NOMO-1 treated with DMSO at 0.1 percent for 48 hours (cell line): ENCODE data around the gene MSRB3.
"Not testable (repeated sequence)": the region's sequence is repeated elsewhere in the genome, so short reads cannot be mapped to it uniquely, and the experiment has no call there.

Experiments used
- DNase-seq: peaks from one replicate; lab custom pipeline; 2025; ENCODE audit not compliant: unreplicated experiment; lab: John Stamatoyannopoulos, UW

The MSRB3 gene

DNA sequence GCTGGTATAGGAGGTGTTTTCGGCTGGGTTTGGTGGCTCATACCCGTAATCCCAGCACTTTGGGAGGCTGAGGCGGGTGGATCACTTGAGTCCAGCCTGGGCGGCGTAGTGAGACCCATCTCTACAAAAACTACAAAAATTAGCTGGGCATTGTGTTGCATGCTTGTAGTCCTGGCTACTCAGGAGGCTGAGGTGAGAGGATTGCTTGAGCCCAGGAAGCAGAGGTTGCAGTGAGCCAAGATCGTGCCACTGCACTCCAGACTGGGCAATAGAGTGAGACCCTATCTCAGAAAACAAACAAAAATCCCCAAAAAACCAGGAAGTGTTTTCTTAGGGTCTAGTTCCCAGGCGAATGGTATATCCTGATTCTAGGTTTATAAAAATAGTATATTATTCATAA is 7.0 kb downstream of the MSRB3 start:
- DNase-seq = not testable (repeated sequence)

DNA sequence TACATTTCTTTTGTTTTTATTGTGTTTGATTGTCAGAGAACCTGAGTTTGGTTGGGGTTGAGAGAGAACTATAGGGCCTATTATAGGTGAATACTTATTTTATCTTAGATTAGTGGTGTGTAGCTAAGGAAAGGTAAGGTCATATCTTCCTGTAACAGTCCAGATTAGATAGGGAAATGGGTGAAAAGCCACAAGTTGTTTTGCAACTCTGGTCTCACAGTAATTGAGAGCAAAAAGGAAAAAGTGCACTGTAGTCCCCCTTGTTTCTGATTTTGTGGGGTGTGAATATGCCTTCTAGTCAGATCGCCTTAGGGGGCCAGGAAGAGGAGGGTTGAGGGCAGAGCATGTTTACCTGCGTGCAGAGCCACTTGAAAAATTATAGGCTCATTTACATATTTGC is 8.9 kb downstream of the MSRB3 start:
- DNase-seq = no peak

DNA sequence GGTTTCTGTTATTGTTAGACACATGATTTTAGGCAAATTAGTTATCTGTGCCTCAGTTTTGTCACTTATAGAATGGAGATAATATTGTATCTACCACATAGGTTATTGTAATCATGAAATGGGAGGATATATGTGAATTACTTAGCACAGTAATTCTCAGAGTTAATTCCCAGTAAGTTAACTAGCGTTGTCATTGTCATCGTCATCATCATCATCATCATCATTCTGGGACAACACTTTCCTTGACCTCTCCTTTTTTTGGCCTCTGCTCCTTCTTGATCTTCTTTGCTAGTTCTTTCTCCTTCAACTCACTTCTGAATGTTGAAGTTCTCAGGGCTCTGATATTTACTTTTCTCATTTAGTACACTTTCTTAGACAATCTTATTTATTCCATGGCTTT is 13.8 kb downstream of the MSRB3 start:
- no peak for DNase-seq

DNA sequence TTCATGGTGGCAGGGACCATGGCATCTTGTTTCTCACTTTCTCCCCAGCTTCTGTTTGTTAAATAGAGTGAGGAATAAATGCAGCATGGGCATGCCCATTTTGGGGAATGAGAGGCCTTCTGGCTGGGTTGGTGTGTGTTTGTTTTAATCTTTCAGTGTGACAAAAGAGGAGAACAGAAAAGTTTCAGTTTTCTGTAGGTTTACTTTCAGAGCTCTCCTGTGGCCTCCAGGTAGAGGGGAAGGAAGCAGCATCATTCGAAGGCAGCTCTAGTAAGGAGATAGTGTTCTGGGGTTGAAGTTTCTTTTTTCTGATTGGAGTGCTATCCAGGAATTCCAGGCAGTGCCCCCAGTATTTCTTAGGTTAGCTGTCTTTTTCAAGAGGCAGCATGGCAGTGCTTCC is 15.3 kb downstream of the MSRB3 start:
- no peak for DNase-seq

DNA sequence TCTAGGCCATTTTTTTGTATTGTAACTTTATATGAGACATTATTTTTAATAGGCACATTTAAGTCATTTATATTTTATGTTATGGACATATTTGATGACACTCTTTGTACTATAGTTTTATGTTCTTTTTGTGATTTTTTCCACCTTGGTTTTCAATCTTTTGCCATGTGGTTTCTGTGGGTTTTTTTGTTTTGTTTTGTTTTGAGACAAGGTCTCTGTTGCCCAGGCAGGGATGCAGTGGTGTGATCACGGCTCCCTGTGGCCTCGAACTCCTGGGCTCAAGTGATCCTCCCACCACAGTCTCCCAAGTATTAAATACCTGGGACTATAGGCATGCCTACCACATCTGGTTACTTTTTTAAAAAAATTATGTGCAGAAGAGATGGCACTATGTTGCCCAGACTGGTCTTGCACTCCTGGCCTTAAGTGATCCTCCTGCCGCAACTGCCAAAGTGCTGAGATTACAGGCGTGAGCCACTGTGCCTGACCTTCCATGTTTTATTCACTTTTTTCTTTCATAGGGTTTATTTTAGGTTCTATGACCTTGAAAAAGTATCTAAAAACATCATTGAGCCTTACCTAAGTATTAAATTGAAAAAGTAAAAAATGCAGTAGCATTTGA is 16.3 kb downstream of the MSRB3 start:
- DNase-seq = no peak

DNA sequence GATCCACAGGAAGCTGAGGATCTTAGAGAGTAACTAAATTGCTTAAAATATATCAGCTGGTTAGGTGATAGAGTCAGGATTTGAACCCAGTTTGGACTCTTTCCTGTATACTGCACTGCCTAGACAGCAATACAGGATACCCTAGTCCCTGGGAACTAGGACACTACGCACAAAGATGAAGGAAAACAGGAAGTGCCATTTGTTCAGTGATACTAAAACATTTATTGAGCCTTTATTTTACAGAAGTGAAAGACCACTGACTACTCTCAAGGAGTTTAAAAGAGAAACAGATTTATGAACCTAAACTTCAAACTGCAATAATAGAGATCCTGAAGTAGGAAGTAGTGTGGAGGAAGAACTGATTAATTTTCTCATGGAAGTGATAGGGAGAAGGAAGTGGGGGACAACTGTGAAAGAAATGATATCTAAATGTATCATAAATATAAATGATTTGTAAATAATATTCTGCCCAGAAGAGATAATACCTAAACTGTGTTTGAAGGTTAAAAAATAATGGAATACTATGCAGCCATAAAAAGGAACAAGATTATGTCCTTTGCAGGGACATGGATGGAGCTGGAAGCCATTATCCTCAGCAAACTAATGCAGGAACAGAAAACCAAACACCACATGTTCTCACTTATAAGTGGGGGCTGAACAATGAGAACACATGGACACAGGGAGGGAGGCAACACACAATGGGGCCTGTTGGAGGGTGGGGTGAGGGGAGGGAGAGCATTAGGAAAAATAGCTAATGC is 18.2 kb downstream of the MSRB3 start:
- DNase-seq = peak; percentile 81

DNA sequence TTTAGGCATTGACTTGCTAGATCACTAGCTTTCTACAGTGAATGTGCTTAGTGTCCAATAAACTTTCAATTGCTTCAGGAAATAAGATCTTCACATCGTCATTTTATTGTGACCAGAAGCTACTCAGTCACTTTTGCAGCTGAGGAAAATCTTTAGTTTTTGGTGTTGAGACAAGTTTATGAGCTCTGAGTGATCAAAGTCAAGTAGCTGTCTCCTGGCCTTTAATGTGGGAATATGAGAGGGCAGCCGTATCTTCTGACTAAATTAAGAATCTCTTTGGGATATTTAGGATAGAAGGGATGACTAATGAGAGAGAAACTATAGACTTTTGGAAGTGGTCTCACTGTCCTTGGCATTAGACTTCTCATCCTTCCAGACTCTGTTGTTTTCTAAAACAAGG is 21.6 kb downstream of the MSRB3 start:
- no peak for DNase-seq

DNA sequence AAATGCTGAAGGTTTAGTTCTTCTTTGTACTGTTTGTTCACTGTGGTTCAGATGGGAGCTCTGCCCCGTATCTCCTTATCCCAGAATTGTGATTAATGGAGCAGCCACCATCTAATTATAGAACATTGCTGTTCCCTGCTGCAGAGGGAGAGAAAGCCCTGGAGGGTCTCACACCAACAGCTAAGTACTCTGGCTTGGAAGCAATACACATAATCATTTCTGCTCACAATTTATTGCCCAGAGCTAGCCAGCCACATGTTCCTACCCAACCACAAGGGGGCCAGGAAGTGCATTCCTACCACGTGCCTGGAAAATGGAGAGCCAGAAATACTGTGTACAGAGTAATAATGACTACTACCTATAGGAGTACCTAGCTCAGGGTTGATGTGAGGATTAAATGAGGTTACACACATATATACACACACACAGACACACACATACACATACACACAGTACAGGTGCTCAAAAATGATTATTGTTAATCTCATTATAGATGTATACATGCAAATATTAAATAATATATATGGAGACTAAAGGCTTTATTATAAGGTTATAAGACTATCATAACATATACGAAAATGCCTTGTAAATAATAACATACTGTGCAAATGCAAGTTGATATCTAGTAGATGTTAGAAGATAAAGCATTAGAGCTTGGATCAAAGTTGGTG is 22.3 kb downstream of the MSRB3 start:
- DNase-seq = no peak

DNA sequence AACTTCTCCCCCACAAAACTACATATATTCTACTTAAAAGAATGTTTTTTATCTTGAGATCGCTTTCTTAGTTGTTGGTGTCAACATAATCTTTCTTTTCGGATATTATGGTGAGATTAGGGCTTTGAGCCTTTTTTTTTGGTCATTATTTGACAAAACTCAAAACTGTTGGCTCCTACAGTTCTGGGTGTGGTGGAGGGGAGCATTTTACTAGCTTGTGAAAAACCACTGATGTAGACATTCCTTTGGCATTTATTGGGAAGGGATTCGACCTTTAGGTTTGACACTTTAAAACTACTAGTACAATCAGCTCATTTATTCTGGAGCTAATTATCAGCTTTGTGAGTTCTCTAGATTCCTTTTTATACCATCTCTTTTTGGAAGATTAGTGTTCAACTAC is 24.4 kb downstream of the MSRB3 start:
- no peak for DNase-seq

DNA sequence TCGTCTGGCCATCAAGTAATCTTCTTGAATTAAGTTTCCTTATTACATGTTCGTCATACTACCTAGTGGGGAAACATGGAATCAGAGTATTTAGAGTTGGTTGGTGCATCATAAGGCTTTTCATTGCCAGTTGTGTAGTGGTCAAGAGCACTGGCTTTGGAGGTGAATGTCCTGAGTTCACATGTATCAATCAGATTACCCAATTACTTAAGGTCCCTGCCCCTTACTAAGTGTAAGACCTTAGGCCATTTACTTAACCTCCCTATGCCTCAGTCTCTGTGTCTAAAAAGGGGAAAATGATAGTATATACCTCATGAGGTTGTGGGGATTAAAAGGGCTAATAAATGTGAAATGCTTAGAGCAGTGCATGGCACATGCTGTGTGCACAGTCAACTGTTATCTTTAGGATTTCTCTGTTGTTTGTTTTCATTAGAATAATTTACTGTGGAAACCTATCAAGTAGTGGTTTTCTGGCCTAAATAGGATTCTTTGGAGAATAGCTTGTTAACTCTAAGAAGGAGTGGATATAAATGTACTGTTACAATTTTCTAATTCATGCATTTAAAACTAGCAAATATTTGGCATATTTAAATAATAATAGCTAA is 27.0 kb downstream of the MSRB3 start:
- DNase-seq = no peak

DNA sequence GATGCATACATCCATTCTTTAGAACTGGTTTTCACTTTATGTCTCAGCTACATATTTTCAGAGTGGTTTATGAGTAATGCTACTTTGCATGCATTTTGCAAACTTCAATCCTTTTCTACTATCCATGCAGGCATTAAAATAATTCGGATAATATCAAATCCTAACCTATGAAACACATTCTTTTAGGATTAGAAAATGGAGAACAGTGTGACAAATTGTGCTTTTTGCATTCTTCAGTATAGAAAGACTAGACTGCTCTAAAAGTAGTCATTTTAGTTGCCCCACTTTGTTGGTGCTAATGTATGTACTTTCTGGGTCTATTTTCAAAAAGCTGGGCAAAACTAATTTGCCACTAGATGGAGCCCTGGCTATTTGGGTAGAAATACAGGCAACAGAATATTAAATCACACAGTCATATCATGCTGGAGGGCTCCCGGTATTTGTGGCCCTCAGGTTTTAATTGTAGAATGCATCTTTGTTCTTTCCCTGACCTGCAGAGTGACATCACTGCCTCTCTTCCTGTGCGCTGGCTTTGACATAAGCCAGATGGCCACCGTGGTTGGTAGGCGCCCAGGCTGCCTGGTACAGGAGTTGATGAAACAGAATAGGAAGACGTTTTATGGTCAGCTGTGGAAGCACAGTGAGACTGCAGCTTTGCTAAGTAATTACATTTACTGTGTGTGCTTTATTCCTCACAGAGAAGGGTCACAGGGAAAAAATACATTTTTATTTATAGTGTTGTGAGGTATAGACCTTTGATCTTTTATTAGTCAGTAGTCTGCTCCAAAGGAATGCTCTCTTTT is 28.1 kb downstream of the MSRB3 start:
- DNase-seq = peak; percentile 66

DNA sequence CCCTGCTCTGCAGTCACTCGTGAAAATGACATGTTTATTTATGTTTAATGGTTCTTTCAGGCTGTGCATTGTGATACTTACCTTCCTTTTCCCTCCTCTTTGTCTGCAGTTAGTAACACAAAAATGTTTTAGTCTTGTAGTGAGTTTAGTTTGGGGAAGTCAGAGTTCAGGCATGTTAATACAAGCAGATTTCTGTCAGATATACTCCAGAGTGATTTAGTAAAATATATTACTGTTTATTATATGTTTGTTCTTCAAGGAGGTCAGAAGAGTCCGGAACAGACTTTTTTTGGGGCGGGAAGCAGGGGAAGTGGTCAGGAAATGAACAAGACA is 28.7 kb downstream of the MSRB3 start:
- peak; percentile 49 for DNase-seq

DNA sequence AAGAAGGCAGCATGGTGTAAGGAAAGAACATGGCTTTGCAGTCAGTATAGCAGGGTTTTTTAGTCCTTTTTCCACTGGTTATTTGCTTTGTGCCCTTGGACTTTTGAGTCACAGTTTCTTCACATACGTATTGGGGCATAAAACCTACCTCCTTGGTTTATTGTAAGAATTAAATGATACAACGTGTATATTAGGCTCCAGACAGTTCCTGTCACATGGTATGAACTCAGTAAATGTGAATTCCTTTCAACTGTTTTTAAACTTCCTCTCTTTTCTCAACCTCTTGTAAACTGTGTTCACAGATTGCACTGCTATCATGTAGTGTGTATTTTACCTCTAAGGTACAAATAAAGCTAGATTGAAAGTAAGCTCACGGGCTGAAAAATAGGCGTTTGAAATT is 29.5 kb downstream of the MSRB3 start:
- peak; percentile 32 for DNase-seq

DNA sequence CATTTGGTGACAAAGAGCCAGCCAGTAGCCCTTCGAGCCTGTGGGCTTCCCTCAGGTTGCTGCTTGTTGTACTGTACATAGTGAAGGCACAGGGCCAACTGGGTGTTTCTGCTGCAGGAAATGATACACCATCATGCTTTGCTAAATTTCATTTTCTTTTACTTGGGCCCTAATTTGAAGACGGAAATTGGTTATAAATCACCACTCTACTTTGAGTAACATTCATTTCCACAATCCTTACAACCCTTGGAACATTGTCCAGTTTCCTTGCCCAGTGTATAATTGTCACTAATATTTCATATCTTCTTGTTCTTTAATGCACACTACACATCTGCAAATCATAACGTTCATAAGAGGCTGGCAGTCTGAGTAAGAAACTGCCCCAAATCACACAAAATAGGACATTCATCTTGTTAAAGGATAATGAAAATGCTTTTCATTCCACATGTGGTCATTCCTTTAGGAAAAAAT is 30.2 kb downstream of the MSRB3 start:
- DNase-seq = no peak

DNA sequence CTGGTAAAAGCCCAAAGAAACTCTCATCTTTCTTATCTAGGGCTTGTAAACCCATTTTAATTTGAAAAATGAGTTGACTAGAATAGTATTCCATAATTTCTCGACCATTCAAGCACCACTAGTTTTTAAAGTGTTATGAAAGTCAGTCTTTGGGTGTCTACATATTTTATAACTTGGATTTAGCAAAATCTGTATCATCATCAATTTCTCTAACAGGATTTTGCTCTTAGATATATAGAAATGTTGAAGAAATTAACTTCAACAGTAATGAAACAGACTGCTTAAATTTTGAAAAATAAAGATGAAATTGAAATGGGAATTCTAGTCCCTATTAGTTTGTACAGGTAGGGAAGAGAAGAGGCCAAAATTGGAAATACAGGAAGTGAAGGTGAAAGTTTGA is 32.8 kb downstream of the MSRB3 start:
- no peak for DNase-seq

DNA sequence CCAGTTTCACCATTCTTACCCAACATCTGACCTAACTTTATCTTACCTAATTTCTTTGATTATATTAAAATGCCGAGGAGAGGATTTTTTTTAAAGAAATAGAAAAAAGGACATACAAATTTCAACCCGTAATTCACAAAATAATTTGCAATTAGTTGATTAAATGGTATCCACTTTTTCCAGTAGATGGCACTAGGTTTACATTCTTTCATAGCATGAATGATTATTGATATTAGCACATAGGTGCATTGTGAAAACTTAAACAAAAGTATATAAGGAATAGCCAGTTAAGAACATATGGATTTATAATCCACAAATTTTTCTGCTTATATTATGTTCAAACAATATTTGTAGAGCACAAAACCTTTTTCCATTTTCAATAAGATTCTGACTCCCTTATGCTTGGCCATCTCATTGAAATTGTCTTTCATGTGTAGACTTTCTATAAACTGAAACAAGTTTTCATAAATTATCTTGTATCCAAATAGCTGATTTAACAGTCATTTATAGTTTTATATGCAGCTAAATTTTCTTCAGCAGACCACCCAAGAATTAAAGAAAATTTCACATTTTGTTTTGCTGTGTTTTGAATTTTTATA is 35.3 kb downstream of the MSRB3 start:
- DNase-seq = peak; percentile 4

DNA sequence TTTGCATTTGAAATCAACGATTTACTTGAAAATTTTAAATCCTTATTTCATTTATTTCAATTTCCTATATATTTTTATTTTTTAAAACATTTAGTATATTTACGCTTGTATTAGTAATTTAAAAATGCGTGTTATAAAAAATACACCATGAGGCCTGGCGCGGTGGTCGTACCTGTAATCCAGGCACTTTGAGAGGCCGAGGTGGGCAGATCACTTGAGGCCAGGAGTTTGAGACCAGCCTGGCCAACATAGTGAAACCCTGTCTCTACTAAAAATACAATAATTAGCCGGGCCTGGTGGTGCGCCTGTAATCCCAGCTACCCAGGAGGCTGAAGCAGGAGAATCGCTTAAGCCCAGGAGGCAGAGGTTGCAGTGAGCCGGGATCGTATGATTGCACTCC is 36.8 kb downstream of the MSRB3 start:
- DNase-seq = not testable (repeated sequence)

DNA sequence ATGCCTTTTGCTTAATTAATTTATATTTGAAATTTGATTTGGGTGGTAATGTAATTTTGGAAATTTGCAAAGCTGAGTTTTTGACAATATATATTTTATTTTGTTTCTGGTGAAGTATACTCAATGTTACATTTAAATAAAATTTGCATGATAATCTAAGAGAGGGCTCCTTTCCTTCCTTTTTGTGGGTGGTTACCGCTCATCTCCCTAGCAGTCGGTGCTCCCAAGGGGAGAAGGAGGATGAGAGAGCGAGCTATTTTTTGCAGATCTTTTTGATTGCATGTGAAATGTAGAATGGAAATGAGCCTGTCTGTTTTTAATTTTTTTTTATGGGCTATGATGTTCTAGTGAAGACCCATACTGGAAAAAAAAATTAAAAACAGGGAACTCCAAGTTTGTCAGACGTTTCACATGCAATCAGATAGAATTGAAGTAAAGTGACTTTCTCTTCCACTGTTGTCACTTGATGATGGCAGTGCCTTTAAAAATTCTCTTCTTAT is 39.8 kb downstream of the MSRB3 start:
- no peak for DNase-seq

DNA sequence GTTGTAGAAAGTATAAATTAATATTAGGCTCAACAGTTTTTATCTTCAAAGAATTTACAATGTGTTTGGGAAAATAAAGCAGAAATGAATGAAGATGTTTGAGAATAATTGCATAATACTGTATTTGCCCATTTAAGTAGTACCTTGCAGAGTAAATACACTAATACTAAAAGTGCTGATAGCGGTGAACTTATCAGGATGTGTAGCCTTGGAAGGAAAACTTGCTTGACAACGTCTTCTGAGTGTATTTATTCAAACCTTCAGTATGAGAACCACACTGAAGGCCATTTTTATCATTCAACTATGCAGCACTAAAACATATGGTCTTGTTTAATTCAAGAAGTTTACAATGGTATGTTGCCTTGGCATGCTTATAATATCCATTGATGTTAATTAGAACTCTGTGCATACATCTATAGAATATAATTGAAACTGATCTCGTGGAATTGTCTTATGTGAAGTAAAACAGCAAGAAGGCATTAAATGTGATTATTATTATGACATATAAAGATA is 41.3 kb downstream of the MSRB3 start:
- no peak for DNase-seq

DNA sequence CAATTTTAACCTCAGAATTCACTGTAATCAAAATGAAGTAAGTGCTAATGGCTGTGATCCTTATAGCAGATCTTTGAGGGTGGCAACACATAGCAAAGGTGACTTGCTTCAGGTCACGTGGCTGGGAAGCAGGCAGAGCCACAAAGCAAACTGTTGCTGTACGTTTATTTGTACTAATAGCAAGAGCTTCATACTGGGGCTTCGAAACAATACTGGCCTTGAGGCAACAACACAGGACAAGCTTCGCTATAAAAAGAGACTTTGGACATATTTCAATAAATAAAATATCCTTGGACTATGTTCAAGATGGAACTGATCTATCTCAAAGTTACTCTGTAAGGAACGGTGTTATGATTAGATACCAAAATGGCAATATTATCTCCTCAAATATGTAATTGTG is 44.6 kb downstream of the MSRB3 start:
- DNase-seq = no peak
